Sciatic nerve (tissue), 2 donors: ENCODE measurements around the gene CYB5B. TPM values are rescaled to one million over a fixed set of nuclear protein-coding genes. Genes with fewer than 3 reads are reported as not detected.
"Not testable (repeated sequence)": the region's sequence is repeated elsewhere in the genome, so short reads cannot be mapped to it uniquely, and the experiment has no call there.

Experiments used
- ATAC-seq: fragments of 200-7000 bp; cut with Tn5 transposase; one replicate; pipeline ENCODE4 v1.9.1; 2020; ENCODE audit warnings: mild to moderate bottlenecking, moderate library complexity
- DNase-seq: peaks from one replicate; pipeline ENCODE4 v3.0.0-alpha.2; 2020; ENCODE audit warnings: low spot score
- intact Hi-C: fragments of 100-400 bp; cut with DNase I; formaldehyde crosslinking; loops from one replicate; pipeline ENCODE4 v1.14.2; 2022
- total RNA-seq: library from RNA; stranded (reverse); fragmentation: NEBNext Ultra II Directional; extraction: Animal tissue kit (Norgen Biotek cat#: 25700); gene quantifications from one replicate; pipeline ENCODE4 v1.2.1, GENCODE V29; 2021
- donor health status: DM: no; HTN: no; CAD: no.
- donor health status: DM: no; HTN: no; CAD: no.

The CYB5B gene
- total RNA-seq, 1 donor from 2014 or later = 62.5 TPM

DNA sequence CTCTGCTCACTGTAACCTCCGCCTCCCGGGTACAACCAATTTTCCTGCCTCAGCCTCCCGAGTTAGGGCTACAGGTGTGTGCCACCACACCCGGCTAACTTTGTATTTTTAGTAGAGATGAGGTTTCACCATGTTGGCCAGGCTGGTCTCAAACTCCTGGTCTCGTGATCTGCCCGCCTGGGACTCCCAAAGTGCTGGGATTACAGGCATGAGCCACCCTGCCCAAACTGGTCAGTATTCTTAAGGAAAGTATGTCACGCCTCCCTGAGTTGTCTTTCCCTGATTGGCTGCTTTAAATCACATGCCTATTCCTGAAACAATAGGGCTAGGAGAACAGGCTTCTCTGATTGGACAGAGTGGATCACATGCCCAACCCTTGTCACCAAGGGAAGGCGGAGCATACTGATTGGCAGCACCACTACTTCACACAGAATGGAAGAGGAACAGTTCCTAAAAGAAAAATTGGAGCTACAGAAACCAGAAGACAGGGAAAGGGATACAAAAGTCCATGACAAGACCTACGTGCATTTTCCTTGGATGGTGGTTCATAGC is 17.6 kb upstream of the CYB5B start:
- ATAC-seq = no peak
- intact Hi-C loops = no loop called here
- no peak for DNase-seq

DNA sequence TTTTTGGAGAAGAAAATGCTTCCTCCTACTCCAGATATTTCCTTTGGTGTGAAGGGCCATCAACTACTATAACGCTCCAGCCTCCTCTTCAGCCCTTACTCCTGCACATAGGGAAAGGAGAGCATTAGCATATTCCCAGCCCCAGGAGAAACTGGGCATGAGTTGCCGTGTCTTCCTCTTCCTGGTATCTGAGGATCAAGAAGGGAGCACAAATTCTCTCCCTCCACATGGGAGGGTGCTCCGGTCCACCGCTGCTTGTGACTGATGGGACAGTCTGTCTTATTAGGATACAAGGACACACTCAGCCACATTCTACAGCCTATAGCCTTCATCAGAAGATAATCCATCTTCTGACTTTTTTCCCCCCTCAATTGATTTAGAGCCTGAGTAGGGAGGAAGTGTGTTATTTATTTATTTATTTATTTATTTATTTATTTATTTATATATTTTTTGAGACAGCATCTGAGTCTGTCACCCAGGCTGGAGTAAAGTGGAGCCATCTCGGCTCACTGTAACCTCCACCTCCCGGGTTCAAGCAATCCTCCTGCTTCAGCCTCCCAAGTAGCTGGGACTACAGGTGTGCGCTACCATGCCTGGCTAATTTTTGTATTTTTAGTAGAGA is 16.6 kb upstream of the CYB5B start:
- intact Hi-C loops = no loop called here
- ATAC-seq (no peak), DNase-seq (no peak)

DNA sequence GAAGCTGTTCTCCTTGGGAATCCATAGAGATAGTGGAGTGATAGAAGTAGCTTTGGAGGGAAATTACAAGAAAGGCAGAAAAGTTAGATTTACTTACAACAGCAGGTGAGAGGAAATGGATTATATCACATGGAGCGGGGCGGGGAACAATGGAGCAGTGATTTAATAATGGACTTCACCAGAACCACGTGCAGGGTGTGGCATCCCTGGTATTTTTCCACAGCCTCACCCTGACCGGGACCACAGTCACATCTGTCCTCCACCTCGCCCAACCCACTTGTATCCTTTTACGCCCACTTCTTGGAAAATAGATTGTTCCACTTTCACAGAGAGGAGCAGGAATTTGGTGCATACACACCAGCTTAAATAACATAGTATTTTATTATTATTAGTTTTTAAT is 15.9 kb upstream of the CYB5B start:
- DNase-seq = no peak
- intact Hi-C loops = no loop called here
- peak; percentile 37 for ATAC-seq

DNA sequence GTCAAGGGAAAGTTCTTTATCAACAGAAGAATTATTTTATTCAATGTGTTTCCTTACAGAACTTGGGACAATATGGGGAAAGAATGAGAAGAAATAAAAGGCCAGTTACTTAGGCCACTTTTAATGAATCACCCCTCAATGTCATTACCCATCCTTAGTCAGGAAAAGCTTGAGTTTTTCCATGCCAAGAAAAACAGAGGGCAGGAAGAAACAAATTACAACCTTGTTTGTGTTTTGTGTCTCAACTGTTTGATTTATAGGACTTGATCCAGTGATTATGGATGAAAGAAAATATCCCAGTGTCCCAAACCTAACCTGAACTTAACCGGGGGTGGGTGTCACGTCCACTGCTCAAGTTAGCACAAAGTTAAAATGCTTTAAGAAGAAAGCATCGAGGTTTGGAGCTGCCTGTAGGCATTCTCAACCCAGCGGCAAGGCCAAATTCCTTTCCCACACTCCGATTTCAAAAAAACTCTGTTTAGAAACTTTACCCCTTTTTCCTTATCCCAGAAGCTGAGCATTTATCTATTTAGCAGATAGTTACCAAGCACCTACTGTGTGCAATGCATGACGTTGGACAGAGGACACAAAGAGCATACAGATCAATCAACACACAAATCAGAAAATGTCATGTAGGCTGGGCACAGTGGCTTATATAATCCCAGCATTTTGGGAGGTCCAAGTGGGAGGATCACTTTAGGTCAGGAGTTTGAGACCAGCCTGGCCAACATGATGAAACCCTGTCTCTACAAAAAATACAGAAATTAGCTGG is 14.0 kb upstream of the CYB5B start:
- ATAC-seq (no peak), DNase-seq (no peak)
- intact Hi-C loops = loop anchor here (10.0 kb wide), 1 partner anchor 154 kb away; the partner anchor contains the start of gene NFAT5

DNA sequence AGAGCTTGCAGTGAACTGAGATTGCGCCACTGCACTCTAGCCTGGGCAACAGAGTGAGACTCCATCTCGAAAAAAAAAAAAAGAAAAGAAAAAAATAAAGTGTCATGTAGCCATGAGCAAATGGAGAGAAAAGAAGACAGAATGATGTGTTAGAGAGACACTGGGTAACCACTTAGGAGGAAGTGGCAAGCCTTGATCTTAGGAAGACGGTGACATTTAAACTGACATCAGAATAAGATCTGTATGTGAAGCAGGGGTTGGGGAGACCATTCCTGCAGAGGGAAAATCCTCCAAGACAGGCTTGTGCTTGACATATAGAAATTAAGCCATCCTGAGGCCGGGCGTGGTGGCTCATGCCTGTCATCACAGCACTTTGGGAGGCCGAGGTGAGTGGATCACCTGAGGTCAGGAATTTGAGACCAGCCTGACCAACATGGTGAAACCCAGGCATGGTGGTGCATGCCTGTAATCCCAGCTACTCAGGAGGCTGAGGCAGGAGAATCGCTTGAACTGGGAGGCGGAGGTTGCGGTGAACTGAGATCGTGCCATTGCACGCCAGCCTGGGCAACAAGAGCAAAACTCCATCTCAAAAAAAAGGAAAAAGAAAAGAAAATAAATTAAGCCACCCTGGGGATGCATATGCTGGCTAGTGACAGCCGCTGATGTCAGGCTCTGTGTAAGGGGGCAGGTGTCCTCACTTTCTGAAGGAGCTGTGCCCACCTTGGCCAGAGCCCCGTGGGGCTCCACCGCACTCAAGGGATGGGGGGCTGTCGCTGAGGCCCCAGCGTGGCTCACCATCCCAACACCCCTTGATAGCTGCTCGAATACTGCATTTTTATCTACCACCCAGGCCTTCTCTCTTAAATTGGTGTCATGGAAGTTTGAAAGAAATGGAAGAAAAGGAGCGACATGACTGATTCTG is 13.1 kb upstream of the CYB5B start:
- intact Hi-C loops = loop anchor here (10.0 kb wide), 1 partner anchor 153 kb away; the partner anchor contains the start of gene NFAT5
- ATAC-seq (no peak), DNase-seq (no peak)

DNA sequence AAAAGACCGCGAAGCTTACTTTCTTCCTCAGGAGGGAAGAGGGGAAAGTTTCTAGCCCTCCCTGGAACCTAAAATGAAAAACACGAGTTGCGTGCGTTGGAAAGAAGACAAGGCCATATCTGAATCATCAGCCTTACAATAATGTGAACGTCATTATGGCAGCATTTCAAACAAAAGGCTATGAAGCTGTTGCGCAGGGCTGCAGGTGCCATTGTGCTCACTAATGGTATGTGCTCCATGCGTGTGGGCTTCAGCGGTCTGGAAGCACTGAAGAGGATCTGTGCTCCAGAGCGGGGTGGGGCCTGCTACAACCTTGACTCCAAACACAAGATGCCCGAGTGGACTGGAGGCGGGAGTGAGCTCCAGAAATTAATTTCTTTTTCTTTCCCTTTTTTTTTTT is 12.1 kb upstream of the CYB5B start:
- intact Hi-C loops = loop anchor here (10.0 kb wide), 1 partner anchor 153 kb away; the partner anchor contains the start of gene NFAT5
- no peak for DNase-seq

DNA sequence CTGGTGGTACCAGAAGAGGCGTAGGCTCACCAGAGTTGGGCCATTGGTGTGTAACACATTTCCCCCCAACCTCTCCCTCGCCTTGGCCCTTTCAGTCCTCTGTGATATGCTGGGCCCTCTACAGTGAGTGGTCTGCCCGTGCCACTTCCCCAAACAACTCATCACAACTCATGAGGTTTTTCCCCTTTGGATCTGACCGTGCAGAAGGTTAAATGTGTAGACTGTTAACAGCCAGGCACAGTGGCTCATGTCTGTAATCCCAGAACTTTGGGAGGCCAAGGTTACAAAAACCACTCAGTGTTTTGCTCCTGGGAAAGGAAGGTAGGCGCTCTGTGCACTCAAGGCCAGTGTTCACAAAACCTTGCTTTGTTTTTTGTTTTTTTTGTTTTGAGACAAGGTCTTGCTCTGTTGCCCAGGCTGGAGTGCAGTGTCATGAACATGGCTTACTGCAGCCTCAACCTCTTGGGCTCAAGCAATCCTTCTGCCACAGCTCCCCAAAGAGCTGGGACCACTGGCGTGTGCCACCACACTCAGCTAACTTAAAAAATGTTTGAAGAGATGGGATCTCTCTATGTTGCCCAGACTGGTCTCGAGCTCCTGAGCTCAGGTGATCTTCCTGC is 11.3 kb upstream of the CYB5B start:
- no peak for ATAC-seq
- intact Hi-C loops = loop anchor here (10.0 kb wide), 1 partner anchor 152 kb away; the partner anchor contains the start of gene NFAT5
- DNase-seq = no peak

More for the DNA sequence above, 12.1 kb upstream of the CYB5B start:
- ATAC-seq = no peak

DNA sequence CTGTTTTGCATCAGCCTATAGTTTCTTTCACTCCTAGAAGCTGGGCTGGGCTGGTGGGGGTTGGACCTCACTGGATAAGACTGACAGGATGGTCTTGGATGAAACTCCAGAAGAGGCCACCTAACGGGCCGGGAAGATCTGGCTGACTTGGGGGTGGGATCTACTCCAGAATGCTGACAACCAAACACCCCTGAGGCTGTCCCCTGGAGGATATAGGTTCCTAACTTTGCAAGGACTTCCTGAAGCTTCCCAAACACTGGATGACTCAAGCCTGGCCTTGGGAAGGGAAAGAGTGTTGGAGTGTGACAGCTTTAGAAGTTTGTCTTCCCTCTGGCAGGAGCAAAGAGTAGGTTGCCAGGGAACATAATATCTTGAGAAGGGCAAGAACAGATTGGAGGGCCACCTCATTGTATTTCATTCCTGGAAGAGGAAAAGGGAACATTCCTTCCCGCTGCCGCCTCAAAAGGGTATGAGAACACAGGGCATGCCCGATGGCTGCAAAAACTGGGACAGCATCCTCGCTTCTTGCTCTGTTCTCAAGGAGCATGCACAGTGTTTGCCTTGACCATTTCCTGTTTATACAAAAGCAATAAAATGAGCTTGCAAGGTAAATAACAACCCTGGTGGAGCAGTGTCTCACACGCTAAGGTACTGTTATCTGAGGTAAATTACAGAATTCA is 6.8 kb upstream of the CYB5B start:
- DNase-seq = no peak
- no peak for ATAC-seq
- intact Hi-C loops = loop anchor here (10.0 kb wide), 1 partner anchor 147 kb away; the partner anchor contains the start of gene NFAT5

DNA sequence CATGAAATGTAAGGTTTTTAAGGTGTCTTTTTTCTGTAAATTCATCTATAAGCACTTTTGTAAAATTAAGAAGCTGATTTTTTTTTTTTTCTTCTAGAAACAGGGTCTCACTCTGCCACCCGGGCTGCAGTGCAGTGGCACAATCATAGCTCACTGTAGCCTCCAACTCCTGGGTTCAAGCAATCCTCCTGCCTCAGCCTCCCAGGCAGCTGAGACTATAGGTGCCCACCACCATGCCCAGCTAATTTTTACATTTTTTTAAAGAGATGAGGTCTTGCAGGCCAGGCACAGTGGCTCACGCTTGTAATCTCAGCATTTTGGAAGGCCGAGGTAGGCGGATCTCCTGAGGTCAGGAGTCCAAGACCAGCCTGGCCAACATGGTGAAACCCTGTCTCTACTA is 4.5 kb upstream of the CYB5B start:
- intact Hi-C loops = loop anchor here (10.0 kb wide), 1 partner anchor 145 kb away; the partner anchor contains the start of gene NFAT5
- no peak for DNase-seq
- ATAC-seq = no peak

DNA sequence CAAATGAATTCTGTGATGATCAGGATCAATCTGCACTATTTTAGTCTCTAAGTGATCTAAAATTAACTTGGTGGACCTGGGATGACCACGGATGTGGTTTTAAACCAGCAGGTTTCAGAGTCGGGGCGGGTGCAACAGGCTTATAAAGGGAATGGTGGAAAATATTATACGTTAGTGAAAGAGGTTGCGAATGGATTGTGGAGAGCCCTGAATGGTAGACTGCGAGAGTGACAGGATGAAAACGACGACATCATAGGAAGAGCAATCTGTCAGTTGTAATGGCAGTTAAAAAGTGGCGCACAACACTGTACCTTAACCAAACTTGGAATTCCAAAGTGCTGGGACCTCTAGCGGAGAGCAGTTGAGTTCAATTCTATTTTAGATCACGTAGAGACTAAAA is 1.2 kb upstream of the CYB5B start:
- intact Hi-C loops = no loop called here
- no peak for ATAC-seq
- DNase-seq = no peak

DNA sequence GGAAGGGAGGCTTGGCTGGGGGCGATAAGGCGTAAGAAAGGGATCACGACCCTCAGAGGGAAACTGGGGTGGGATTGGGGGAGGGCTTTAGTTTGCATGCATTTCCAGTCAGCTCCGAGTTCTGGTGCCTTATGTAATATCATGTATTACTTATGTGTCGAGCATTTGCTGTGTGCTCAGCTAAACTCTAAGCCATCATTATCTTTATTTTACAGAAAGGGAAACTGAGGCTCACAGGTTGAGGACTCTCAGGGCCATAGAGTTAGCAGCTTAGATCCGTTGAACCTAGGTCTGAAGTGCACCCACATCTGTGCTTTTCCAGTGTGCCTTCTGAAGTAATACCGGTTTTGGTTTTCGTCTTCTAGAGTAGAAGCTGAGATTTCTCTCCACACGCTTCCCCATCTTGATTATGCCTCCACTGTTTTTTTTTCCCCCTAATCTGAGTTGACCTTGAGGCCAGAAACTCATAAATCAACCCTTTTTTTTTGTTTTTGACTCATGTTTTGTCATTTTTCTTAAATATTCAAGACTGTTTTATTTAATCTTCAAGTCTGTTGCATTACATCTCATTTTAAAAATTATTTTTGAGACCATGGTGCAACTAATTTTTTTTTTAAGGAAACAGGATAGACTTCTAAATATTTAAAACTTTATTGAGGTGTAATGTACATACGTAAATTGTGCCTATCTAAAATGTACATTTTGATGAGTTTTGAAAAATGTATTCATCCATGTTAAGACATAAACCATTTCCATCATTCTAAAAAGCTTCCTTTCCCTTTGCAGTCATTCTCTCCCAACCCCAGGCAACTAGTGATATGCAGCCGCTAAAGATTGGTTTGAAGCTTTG is 741 bp downstream of the CYB5B start:
- intact Hi-C loops = no loop called here
- ATAC-seq (no peak), DNase-seq (no peak)

DNA sequence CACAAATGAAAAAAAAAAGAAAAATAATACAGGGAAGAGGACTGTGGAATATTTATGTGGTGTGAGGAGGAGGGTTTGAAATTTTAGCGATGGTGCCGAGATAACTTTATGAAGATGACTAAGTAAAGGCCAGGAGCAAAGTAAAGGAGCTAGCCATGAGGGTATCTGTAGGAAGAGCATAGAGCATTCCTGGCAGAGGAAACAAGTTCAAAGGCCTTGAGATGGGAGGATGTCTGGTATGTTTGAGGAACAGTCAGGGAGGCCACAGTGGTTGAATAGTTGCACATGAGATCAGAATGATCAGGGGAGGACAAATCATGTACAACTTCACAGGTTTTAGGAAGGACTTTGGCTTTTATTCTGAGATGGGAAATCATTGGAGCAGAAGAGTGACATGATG is 4.2 kb downstream of the CYB5B start:
- DNase-seq (no peak), ATAC-seq (no peak)
- intact Hi-C loops = no loop called here

DNA sequence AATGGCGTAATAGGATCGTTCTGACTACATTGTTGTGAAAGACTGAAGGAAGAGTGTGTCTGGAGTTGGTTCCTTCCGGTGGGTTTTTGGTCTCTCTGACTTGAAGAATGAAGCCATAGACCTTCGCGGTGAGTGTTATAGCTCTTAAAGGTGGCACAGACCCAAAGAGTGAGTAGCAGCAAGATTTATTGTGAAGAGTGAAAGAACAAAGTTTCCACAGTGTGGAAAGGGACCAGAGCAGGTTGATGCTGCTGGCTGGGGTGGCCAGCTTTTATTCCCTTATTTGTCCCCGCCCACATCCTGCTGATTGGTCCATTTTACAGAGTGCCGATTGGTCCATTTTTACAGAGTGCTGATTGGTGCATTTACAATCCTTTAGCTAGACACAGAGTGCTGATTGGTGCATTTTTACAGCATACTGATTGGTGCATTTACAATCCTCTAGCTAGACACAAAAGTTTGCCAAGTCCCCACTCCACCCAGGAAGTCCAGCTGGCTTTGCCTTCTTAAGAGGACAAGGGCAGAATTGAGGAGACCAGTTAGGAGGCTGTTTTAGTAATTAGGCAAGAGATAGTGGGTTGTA is 4.7 kb downstream of the CYB5B start:
- DNase-seq, intact Hi-C loops, ATAC-seq: not testable (repeated sequence)

DNA sequence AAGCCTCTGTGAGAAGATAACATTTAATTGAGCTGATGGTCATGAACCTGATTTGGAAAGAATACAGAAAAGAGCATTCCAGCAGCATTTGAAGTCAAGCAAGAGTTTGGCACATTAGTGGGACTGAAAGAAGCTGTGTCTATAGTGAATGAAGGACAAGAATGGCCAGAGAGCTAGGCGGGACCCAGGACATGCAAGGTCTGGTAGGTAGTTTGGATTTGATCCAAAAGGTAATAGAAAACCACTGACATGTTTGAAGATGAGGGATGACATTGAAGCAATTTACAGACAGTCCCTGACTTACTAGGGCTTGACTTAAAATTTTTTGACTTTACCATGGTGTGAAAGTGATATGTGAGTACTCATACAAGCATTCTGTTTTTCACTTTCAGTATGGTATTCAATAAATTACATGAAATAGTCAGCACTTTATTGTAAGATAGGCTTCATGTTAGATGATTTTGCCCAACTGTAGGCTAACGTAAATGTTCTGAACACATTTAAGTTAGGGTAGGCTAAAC is 7.6 kb downstream of the CYB5B start:
- intact Hi-C loops = no loop called here
- DNase-seq (no peak), ATAC-seq (no peak)

DNA sequence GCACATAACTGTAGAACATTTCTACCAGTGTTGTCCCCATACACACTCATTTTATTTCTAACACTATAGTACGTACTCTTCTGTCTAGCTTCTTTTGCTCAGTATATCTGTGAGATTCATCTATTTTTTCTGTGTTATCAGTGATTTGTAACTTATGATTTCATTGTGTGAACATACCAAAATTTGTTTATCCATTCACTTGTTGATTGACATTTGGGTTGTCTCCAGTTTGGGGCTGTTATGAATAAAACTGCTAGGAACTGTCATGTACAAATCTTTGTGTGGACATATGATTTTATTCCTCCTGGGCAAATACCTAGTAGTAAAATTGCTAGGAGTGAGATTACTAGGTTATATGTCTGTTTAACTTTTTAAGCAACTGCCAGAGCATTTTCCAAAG is 9.6 kb downstream of the CYB5B start:
- intact Hi-C loops = no loop called here
- ATAC-seq = no peak
- DNase-seq = no peak

DNA sequence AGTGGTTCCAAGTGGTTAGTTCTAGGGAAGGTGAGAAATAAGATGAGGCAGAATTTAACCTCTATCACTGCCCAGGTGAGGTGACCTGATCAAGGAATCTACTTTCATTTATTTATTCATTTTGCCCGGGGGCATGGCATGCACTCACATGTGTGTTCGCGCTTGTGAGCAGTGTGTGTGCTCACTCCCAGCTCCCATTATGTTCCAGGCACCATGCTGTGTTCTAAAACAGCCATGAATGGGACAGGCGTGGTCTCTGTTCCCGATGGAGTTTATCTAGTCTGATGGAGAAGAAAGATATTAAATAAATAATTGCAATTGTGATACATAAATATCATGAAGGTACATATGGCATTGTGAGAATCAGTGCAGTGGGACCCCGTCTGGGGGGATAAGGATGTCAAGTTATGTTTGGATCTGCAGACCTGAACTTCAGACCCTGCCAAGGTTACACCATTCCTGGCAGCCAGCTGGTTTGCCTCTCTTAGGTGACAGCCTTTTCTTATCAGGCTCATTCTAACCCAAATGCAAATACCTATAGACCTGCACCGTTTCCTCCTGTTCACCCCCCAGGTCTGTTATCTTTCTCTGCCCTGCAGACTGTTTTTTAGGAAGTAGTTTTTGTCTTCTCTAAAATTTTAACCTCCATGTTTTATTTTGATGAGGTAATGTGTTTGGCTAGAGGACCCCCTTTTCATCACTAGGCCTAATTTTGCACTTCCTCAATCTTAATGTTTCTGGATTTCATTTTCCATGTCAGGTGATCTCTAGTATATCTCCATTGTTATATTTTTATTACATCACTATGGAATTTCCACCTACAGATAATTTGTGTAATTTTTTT is 11.8 kb downstream of the CYB5B start:
- intact Hi-C loops = no loop called here
- no peak for ATAC-seq

More for the DNA sequence above, 11.8 kb downstream of the CYB5B start:
- no peak for DNase-seq
